HCT116 (cell line): ENCODE measurements around the gene NDUFB10. TPM values are rescaled to one million over a fixed set of nuclear protein-coding genes. Genes with fewer than 3 reads are reported as not detected.

ENCODE experiments used
- ATAC-seq: fragments of 200-7000 bp; cut with Tn5 transposase; 2 replicates; pipeline ENCODE4 v1.9.1; 2020; ENCODE audit warnings: mild to moderate bottlenecking, moderate library complexity
- BruUV-seq: library from RNA; stranded (reverse); fragments of 400-500 nt; replicated peaks from 2 replicates; lab custom pipeline; 2021; lab: Mats Ljungman, UMichigan
- CTCF ChIA-PET: fragments of 300-600 bp; sonication (Branson Sonifier 250); formaldehyde crosslinking; loops from one replicate; lab custom pipeline; 2021; ENCODE audit warnings: antibody characterized with exemption; lab: Charles Lee
- POLR2A ChIA-PET: fragments of 300-600, 350-600 bp; sonication (Branson Sonifier 250); formaldehyde crosslinking; loops from one replicate; lab custom pipeline; 2021; ENCODE audit warnings: antibody characterized with exemption; lab: Charles Lee
- RAD21 ChIA-PET, 2 experiments: fragments of 300-600 bp; sonication (Branson Sonifier 250); formaldehyde crosslinking; loops; one replicate each; lab custom pipeline; 2023; ENCODE audit warnings: low total read pairs in 2 of 2; ENCODE audit not compliant: uncharacterized antibody in 2 of 2, unreplicated experiment in 2 of 2, low non-redundant PET in 1 of 2; lab: Charles Lee
- DNase-seq: peaks from one replicate; pipeline ENCODE4 v3.0.0-alpha.2; 2010; ENCODE audit warnings: low read depth, low spot score
- H2AFZ ChIP-seq: fragments of 200-600 bp; shearing (Covaris generic), sonication (generic); 2 replicates; pipeline ENCODE4 v1.6.1; 2017; ENCODE audit warnings: low read depth, mixed run types, mixed read lengths, antibody characterized with exemption, low read length; ENCODE audit not compliant: poor library complexity, severe bottlenecking
- H3K27ac ChIP-seq: 2 replicates; pipeline ENCODE4 v1.5.1; 2012; ENCODE audit warnings: low read depth, low read length
- H3K27me3 ChIP-seq: fragments of 200-600 bp; sonication (generic); 2 replicates; pipeline ENCODE4 v1.6.1; 2016; ENCODE audit warnings: mixed run types, low read length, mixed read lengths; ENCODE audit not compliant: insufficient read depth
- H3K36me3 ChIP-seq, 2 experiments: fragments of 200-500 bp in 1 of 2; fragments of 200-600 bp in 1 of 2; sonication (Bioruptor generic) in 1 of 2; sonication (generic) in 1 of 2; 2 replicates each; pipeline versions ENCODE4 v1.5.1 to v1.6.1; 2014 to 2016; ENCODE audit warnings: low read length in 2 of 2, inconsistent platforms in 1 of 2, mixed read lengths in 1 of 2, mixed run types in 1 of 2; ENCODE audit not compliant: insufficient read depth in 2 of 2, control insufficient read depth in 1 of 2
- H3K4me1 ChIP-seq, 2 experiments: fragments of 200-600 bp in 1 of 2; sonication (generic) in 1 of 2; 2 replicates each; pipeline versions ENCODE4 v1.5.1 to v1.6.1; 2012 to 2017; ENCODE audit warnings: low read length in 2 of 2, inconsistent platforms in 1 of 2, mild to moderate bottlenecking in 1 of 2, mixed read lengths in 1 of 2, mixed run types in 1 of 2, moderate library complexity in 1 of 2; ENCODE audit not compliant: insufficient read depth in 2 of 2, control insufficient read depth in 1 of 2
- H3K4me2 ChIP-seq: fragments of 200-600 bp; sonication (generic); 2 replicates; pipeline ENCODE4 v1.6.1; 2017; ENCODE audit warnings: mixed run types, low read length, mixed read lengths
- H3K4me3 ChIP-seq, 2 experiments: fragments of 200-600 bp in 1 of 2; sonication (generic) in 1 of 2; replicated peaks in 1 of 2; 2 replicates each; pipeline ENCODE4 v1.5.1; 2011 to 2016; ENCODE audit warnings: low read length in 2 of 2, control low read depth in 1 of 2, low read depth in 1 of 2, mild to moderate bottlenecking in 1 of 2, mixed read lengths in 1 of 2, mixed run types in 1 of 2
- H3K79me2 ChIP-seq: fragments of 200-600 bp; sonication (generic); 2 replicates; pipeline ENCODE4 v1.6.1; 2017; ENCODE audit warnings: mild to moderate bottlenecking, mixed run types, low read length, moderate library complexity, mixed read lengths; ENCODE audit not compliant: insufficient read depth
- H3K9ac ChIP-seq: fragments of 200-600 bp; sonication (generic); 2 replicates; pipeline ENCODE4 v1.6.1; 2016; ENCODE audit warnings: low read length, mixed read lengths
- H3K9me2 ChIP-seq: fragments of 200-600 bp; sonication (generic), shearing (Covaris generic); 2 replicates; pipeline ENCODE4 v1.6.1; 2017; ENCODE audit warnings: mixed run types, mild to moderate bottlenecking, moderate library complexity; ENCODE audit not compliant: insufficient read depth
- H3K9me3 ChIP-seq, 2 experiments: fragments of 200-500 bp in 1 of 2; fragments of 200-600 bp in 1 of 2; sonication (Bioruptor generic) in 1 of 2; sonication (generic) in 1 of 2; 2 replicates each; pipeline ENCODE4 v1.6.1; 2014 to 2017; ENCODE audit warnings: low read length in 2 of 2, mixed read lengths in 2 of 2, inconsistent platforms in 1 of 2, low read depth in 1 of 2, mild to moderate bottlenecking in 1 of 2, mixed run types in 1 of 2, moderate library complexity in 1 of 2; ENCODE audit not compliant: control insufficient read depth in 1 of 2, insufficient read depth in 1 of 2
- H4K20me1 ChIP-seq: fragments of 200-600 bp; sonication (generic), shearing (Covaris generic); 2 replicates; pipeline ENCODE4 v1.6.1; 2017; ENCODE audit warnings: mixed run types, mild to moderate bottlenecking, moderate library complexity; ENCODE audit not compliant: insufficient read depth
- CEBPB ChIP-seq: IDR thresholded peaks from 2 replicates; pipeline ENCODE4 v1.6.1; 2012; ENCODE audit warnings: low read depth
- ELF1 ChIP-seq: IDR thresholded peaks from 2 replicates; pipeline ENCODE4 v1.6.1; 2012; ENCODE audit warnings: low read depth, borderline replicate concordance
- EZH2 ChIP-seq: fragments of 200-600 bp; sonication (generic); IDR thresholded peaks from 2 replicates; pipeline ENCODE4 v1.6.1; 2017; ENCODE audit warnings: antibody characterized with exemption, mixed run types
- EZH2phosphoT487 ChIP-seq: fragments of 200-600 bp; IDR thresholded peaks from 2 replicates; pipeline ENCODE4 v1.6.1; 2018; ENCODE audit warnings: antibody characterized with exemption, borderline replicate concordance
- FOSL1 ChIP-seq: IDR thresholded peaks from 2 replicates; pipeline ENCODE4 v1.6.1; 2012; ENCODE audit warnings: low read depth
- JUND ChIP-seq: IDR thresholded peaks from 2 replicates; pipeline ENCODE4 v1.6.1; 2012
- POLR2A ChIP-seq: IDR thresholded peaks from 2 replicates; pipeline ENCODE4 v1.7.0; 2011; ENCODE audit warnings: borderline replicate concordance; ENCODE audit not compliant: insufficient read depth, insufficient read length; ENCODE audit errors: extremely low read depth
- POLR2AphosphoS5 ChIP-seq: IDR thresholded peaks from 2 replicates; pipeline ENCODE4 v1.6.1; 2011; ENCODE audit warnings: mild to moderate bottlenecking, low read depth, low read length, moderate library complexity
- RAD21 ChIP-seq: IDR thresholded peaks from 2 replicates; pipeline ENCODE4 v1.6.1; 2012; ENCODE audit warnings: low read depth, mild to moderate bottlenecking
- REST ChIP-seq: IDR thresholded peaks from 2 replicates; pipeline ENCODE4 v1.6.1; 2012; ENCODE audit warnings: low read depth
- SP1 ChIP-seq: IDR thresholded peaks from 2 replicates; pipeline ENCODE4 v1.6.1; 2012; ENCODE audit warnings: low read depth
- TCF7L2 ChIP-seq: IDR thresholded peaks from 2 replicates; pipeline ENCODE4 v1.7.0; 2011; ENCODE audit warnings: borderline replicate concordance, inconsistent platforms; ENCODE audit not compliant: insufficient read depth, insufficient read length; ENCODE audit errors: extremely low read depth
- YY1 ChIP-seq: IDR thresholded peaks from 2 replicates; pipeline ENCODE4 v1.6.1; 2011; ENCODE audit warnings: low read length, low read depth, moderate library complexity, mild to moderate bottlenecking; ENCODE audit not compliant: insufficient replicate concordance; ENCODE audit errors: extremely low read depth
- ZNF274 ChIP-seq: fragments of 200-500 bp; sonication (Bioruptor generic); IDR thresholded peaks from 2 replicates; pipeline ENCODE4 v1.6.1; 2014; ENCODE audit warnings: mild to moderate bottlenecking, low read depth, low read length, inconsistent platforms
- intact Hi-C: fragments of 100-400 bp; cut with micrococcal nuclease; formaldehyde crosslinking; loops from 2 replicates; pipeline ENCODE4 v1.10.0; 2022
- total RNA-seq: library from RNA; stranded (reverse); gene quantifications from one replicate; pipeline ENCODE4 v1.2.1, GENCODE V29; 2021; ENCODE audit not compliant: unreplicated experiment
- TF ChIP-seq, protein P1 (sequence below): IDR thresholded peaks from 2 replicates; pipeline ENCODE4 v1.6.1; 2012
- TF ChIP-seq, protein P2 (sequence below): IDR thresholded peaks from 2 replicates; pipeline ENCODE4 v1.6.1; 2011; ENCODE audit warnings: mild to moderate bottlenecking, low read length, moderate library complexity; ENCODE audit not compliant: insufficient replicate concordance; ENCODE audit errors: extremely low read depth
- TF ChIP-seq, protein P3 (sequence below), 3 experiments: fragments of 200-600 bp in 1 of 3; sonication (generic) in 1 of 3; IDR thresholded peaks in 2 of 3; conservative IDR thresholded peaks in 1 of 3; 2 replicates each; pipeline ENCODE4 v1.5.1; 2012 to 2017; ENCODE audit warnings: low read depth in 2 of 3, low read length in 2 of 3, antibody characterized with exemption in 1 of 3, borderline replicate concordance in 1 of 3, control low read depth in 1 of 3, mild to moderate bottlenecking in 1 of 3, mixed read lengths in 1 of 3, mixed run types in 1 of 3, moderate library complexity in 1 of 3; ENCODE audit not compliant: insufficient read depth in 1 of 3

The NDUFB10 gene
- total RNA-seq, 1 experiment from 2014 or later = 273 TPM

DNA sequence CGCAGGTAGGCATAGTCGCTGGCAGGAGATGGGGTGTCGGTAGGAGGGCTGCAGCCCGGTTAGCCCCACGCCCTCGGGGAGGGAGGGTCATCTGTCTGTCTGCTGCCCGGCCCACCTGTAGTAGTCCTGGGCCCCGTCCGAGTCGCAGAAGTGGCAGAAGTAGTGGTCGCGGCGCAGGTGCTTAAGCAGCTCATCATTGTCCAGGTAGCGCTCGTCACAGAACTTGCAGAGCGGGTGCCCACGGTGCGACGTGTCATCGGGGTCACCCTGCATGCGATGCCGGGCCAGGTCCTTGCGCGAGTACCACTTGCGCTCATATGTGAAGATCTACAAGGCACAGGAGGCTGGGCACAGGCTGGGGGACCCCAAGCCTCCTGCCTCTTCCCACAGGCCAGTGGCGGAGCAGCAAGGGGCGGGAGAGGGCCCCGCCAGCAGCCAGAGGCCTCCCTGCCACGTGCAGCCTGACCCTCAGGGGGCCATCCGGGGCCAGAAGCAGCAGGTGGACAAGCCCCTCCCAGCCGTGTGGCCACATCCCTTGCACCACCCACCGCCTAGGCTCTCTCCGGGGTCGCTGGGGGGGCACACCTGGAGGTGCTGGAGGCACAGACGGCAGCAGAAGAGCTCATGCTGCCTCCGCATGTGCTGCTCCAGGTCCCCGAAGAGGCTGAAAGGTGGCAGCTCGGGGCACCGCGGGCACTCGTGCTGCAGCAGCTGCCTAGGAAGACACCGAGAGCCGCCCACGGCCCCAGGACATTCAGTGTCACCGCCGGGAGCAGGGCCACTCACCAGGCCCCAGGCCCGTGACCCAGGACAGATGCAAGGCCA is 43.3 kb downstream of the NDUFB10 start:
- Histone ChIP-seq H3K27ac (peak overlapping the region; percentile 19; the same call in 1 of the 2 replicates), H3K9me3 (no peaks in the 10 kb centered on the region), H4K20me1 (no peaks in the 10 kb centered on the region; the same call in 1 of the 2 replicates), H3K36me3 (peaks cover 23 to 53% of the 10 kb centered on the region in 2 experiments; a peak in 3 of 4 replicates), H3K9ac (no peak overlapping the region), H2AFZ (no peak overlapping the region), H3K79me2 (peaks cover 63% of the 10 kb centered on the region), H3K27me3 (no peaks in the 10 kb centered on the region), H3K9me2 (no peaks in the 10 kb centered on the region), H3K4me2 (no peak overlapping the region), H3K4me3 (no peak overlapping the region), H3K4me1 (peaks cover 13 to 38% of the 10 kb centered on the region in 2 experiments)
- ChIA-PET POLR2A (interaction anchor here (2.1 to 2.6 kb wide), 2 partner anchors 38 to 138 kb away, joined by 9 to 10 read pairs; partner anchors contain the start of gene RPS2), RAD21 (no interaction called here), CTCF (interaction anchor here (1.4 to 1.6 kb wide), 2 partner anchors 14 to 20 kb away, joined by 3 to 12 read pairs; no protein-coding TSS in a partner anchor)
- no TSS peak for BruUV-seq
- intact Hi-C loops = loop anchor here (5.0 kb wide), 1 partner anchor 140 kb away; no protein-coding TSS in a partner anchor
- TF ChIP-seq POLR2AphosphoS5 = no peak
- no peak for TF ChIP-seq TCF7L2
- TF ChIP-seq CEBPB = no peak
- TF ChIP-seq, protein P1, sequence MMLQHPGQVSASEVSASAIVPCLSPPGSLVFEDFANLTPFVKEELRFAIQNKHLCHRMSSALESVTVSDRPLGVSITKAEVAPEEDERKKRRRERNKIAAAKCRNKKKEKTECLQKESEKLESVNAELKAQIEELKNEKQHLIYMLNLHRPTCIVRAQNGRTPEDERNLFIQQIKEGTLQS = no peak
- no peak for TF ChIP-seq JUND
- TF ChIP-seq EZH2phosphoT487 = no peak
- TF ChIP-seq ELF1 = no peak
- no peak for TF ChIP-seq REST
- TF ChIP-seq, protein P2, sequence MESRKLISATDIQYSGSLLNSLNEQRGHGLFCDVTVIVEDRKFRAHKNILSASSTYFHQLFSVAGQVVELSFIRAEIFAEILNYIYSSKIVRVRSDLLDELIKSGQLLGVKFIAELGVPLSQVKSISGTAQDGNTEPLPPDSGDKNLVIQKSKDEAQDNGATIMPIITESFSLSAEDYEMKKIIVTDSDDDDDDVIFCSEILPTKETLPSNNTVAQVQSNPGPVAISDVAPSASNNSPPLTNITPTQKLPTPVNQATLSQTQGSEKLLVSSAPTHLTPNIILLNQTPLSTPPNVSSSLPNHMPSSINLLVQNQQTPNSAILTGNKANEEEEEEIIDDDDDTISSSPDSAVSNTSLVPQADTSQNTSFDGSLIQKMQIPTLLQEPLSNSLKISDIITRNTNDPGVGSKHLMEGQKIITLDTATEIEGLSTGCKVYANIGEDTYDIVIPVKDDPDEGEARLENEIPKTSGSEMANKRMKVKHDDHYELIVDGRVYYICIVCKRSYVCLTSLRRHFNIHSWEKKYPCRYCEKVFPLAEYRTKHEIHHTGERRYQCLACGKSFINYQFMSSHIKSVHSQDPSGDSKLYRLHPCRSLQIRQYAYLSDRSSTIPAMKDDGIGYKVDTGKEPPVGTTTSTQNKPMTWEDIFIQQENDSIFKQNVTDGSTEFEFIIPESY = no peak
- no peak for TF ChIP-seq RAD21
- TF ChIP-seq YY1 = no peak
- TF ChIP-seq SP1 = no peak
- no peak for TF ChIP-seq POLR2A
- TF ChIP-seq, protein P3, sequence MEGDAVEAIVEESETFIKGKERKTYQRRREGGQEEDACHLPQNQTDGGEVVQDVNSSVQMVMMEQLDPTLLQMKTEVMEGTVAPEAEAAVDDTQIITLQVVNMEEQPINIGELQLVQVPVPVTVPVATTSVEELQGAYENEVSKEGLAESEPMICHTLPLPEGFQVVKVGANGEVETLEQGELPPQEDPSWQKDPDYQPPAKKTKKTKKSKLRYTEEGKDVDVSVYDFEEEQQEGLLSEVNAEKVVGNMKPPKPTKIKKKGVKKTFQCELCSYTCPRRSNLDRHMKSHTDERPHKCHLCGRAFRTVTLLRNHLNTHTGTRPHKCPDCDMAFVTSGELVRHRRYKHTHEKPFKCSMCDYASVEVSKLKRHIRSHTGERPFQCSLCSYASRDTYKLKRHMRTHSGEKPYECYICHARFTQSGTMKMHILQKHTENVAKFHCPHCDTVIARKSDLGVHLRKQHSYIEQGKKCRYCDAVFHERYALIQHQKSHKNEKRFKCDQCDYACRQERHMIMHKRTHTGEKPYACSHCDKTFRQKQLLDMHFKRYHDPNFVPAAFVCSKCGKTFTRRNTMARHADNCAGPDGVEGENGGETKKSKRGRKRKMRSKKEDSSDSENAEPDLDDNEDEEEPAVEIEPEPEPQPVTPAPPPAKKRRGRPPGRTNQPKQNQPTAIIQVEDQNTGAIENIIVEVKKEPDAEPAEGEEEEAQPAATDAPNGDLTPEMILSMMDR (IDR thresholded peaks at IDR 0.05 in 2 of 3, conservative IDR thresholded peaks at IDR 0.05 in 1 of 3; ENCODE audit: borderline replicate concordance in 1 of 3, insufficient read depth in 1 of 3, low read depth in 2 of 3, low read length in 2 of 3) = no peak
- TF ChIP-seq FOSL1 = no peak
- TF ChIP-seq ZNF274 = no peak
- TF ChIP-seq EZH2 = no peak
- DNase-seq = no peak
- ATAC-seq = no peak
